NT2/D1 (cell line): ENCODE data around the gene ERC2.

ENCODE experiments used
- DNase-seq: peaks from one replicate; pipeline ENCODE4 v3.0.0-alpha.2; 2011; ENCODE audit warnings: low read depth, low spot score
- H3K27me3 ChIP-seq: 2 replicates; pipeline ENCODE4 v1.6.0; 2011; ENCODE audit warnings: mild to moderate bottlenecking; ENCODE audit not compliant: insufficient read length, insufficient read depth
- H3K36me3 ChIP-seq: 2 replicates; pipeline ENCODE4 v1.6.1; 2011; ENCODE audit warnings: mild to moderate bottlenecking, low read length, mixed read lengths; ENCODE audit not compliant: insufficient read depth, insufficient read length
- H3K4me1 ChIP-seq: 2 replicates; pipeline ENCODE4 v1.5.1; 2011; ENCODE audit not compliant: insufficient read depth, insufficient read length
- H3K4me3 ChIP-seq: 2 replicates; pipeline ENCODE4 v1.5.1; 2011; ENCODE audit warnings: low read depth; ENCODE audit not compliant: insufficient read length
- H3K9ac ChIP-seq: 2 replicates; pipeline ENCODE4 v1.6.0; 2011; ENCODE audit warnings: low read depth; ENCODE audit not compliant: insufficient read length
- H3K9me3 ChIP-seq: 2 replicates; pipeline ENCODE4 v1.5.1; 2011; ENCODE audit warnings: mild to moderate bottlenecking, low read length; ENCODE audit not compliant: insufficient read depth
- SUZ12 ChIP-seq: IDR thresholded peaks from 2 replicates; pipeline ENCODE4 v1.6.1; 2011; ENCODE audit not compliant: insufficient read length, insufficient read depth; ENCODE audit errors: extremely low read depth
- YY1 ChIP-seq: IDR thresholded peaks from 2 replicates; pipeline ENCODE4 v1.6.1; 2011; ENCODE audit not compliant: insufficient read length, insufficient read depth
- ZNF274 ChIP-seq: IDR thresholded peaks from 2 replicates; pipeline ENCODE4 v1.6.1; 2011; ENCODE audit warnings: mild to moderate bottlenecking, low read depth, low read length

ERC2 gene

GRCh38 chr3:56101576-56101975 lies 366.7 kb downstream of the ERC2 start:
- Histone ChIP-seq H3K4me3 (no peak overlapping the region), H3K9ac (no peak overlapping the region), H3K4me1 (no peaks in the 10 kb centered on the region), H3K36me3 (no peaks in the 10 kb centered on the region), H3K27me3 (no peaks in the 10 kb centered on the region), H3K9me3 (0 out of 2 replicates have a peak, but pooled peaks cover 7% of the 10 kb centered on the region)
- TF ChIP-seq SUZ12 (no peak), ZNF274 (no peak), YY1 (no peak)
- DNase-seq, result no peak

- Histone ChIP-seq H3K4me1 (no peaks in the 10 kb centered on the region), H3K4me3 (no peak overlapping the region), H3K36me3 (no peaks in the 10 kb centered on the region), H3K9ac (no peak overlapping the region), H3K27me3 (no peaks in the 10 kb centered on the region), H3K9me3 (no peaks in the 10 kb centered on the region)
- no peak for TF ChIP-seq YY1
- TF ChIP-seq SUZ12, result no peak
- TF ChIP-seq ZNF274, result no peak
- no peak for DNase-seq
Observed at GRCh38 chr3:56096999-56097398, 371.3 kb downstream of the ERC2 start.

- H3K4me3 ChIP-seq, result no peak overlapping the region
Observed at GRCh38 chr3:56094170-56094569, 374.1 kb downstream of the ERC2 start.

GRCh38 chr3:56089739-56090138 lies 378.5 kb downstream of the ERC2 start:
- H3K36me3 ChIP-seq, result no peaks in the 10 kb centered on the region
- DNase-seq, result no peak
- no peak for TF ChIP-seq SUZ12
- no peak for TF ChIP-seq YY1
- no peak for TF ChIP-seq ZNF274
- no peak overlapping the region for H3K9ac ChIP-seq
- H3K9me3 ChIP-seq, result no peaks in the 10 kb centered on the region
- no peaks in the 10 kb centered on the region for H3K4me1 ChIP-seq
- no peaks in the 10 kb centered on the region for H3K27me3 ChIP-seq
- H3K4me3 ChIP-seq, result no peak overlapping the region

More at GRCh38 chr3:56094170-56094569, 374.1 kb downstream of the ERC2 start:
- Histone ChIP-seq H3K4me1 (no peaks in the 10 kb centered on the region), H3K27me3 (no peaks in the 10 kb centered on the region), H3K36me3 (no peaks in the 10 kb centered on the region), H3K9me3 (no peaks in the 10 kb centered on the region), H3K9ac (no peak overlapping the region)
- TF ChIP-seq SUZ12, result no peak
- TF ChIP-seq YY1, result no peak
- TF ChIP-seq ZNF274, result no peak
- DNase-seq, result no peak

GRCh38 chr3:56087451-56088053 lies 380.7 kb downstream of the ERC2 start:
- no peaks in the 10 kb centered on the region for H3K9me3 ChIP-seq
- no peak for DNase-seq
- no peaks in the 10 kb centered on the region for H3K36me3 ChIP-seq
- no peak overlapping the region for H3K9ac ChIP-seq
- no peaks in the 10 kb centered on the region for H3K4me1 ChIP-seq
- no peaks in the 10 kb centered on the region for H3K27me3 ChIP-seq
- no peak for TF ChIP-seq SUZ12
- TF ChIP-seq ZNF274, result no peak
- TF ChIP-seq YY1, result no peak
- no peak overlapping the region for H3K4me3 ChIP-seq

GRCh38 chr3:56086355-56086754 lies 381.9 kb downstream of the ERC2 start:
- no peak overlapping the region for H3K9ac ChIP-seq
- no peak for TF ChIP-seq SUZ12
- no peaks in the 10 kb centered on the region for H3K9me3 ChIP-seq
- H3K36me3 ChIP-seq, result no peaks in the 10 kb centered on the region
- no peaks in the 10 kb centered on the region for H3K4me1 ChIP-seq
- H3K4me3 ChIP-seq, result no peak overlapping the region
- no peaks in the 10 kb centered on the region for H3K27me3 ChIP-seq
- no peak for DNase-seq

GRCh38 chr3:56081246-56081645 lies 387.0 kb downstream of the ERC2 start:
- H3K27me3 ChIP-seq, result no peaks in the 10 kb centered on the region
- no peak overlapping the region for H3K4me3 ChIP-seq
- no peaks in the 10 kb centered on the region for H3K36me3 ChIP-seq
- TF ChIP-seq YY1 (no peak), SUZ12 (no peak), ZNF274 (no peak)
- no peak for DNase-seq
- H3K9me3 ChIP-seq, result no peaks in the 10 kb centered on the region
- no peaks in the 10 kb centered on the region for H3K4me1 ChIP-seq
- H3K9ac ChIP-seq, result no peak overlapping the region
